ENCODE measurements around the gene LRRC37A3.
"Not testable (repeated sequence)": the region's sequence is repeated elsewhere in the genome, so short reads cannot be mapped to it uniquely, and the experiment has no call there.

LRRC37A3 gene

DNA sequence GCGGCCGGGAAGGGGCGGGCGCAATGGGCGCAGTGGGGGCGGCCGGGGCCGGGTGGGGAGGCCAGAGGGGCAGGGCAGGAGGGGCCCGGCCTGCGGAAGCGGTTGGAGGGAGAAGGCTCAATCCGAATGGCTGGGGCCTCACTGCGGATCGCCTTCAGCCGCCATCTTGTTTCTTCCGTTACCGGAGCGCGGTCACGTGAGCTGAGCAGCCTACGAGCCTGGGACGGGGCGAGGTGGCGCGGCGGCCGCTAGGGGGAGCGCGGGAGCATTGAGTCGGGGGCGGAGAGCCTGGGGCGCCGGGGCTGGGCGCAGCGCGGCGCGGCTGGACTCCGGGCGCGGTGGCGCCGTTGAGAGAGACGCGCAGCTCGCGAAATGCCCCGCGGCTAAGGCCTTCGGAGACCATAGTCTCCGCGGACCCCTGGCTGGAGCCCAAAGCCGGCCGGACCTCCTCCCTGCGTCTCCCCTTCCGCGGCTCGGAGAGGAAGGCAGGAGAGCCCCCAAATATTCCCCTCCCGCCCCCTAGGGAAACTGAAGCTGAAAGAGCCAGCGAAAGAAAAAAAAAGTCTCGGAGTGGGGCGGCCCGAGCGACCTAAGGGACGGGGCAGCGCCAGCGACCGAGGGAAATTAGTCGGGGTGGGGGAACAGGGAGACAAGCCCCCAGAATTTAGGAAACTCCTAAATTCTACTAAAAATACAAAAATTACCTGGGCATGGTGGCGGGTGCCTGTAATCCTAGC is at the start of gene LRRC37A3:
Gene LRRC37A3, minus strand, starts transcription at position 190 of the 737 bp plus-strand sequence. CDS start 22,221 bp downstream, outside the sequence.
- peak; percentile 83 for DNase-seq

- peak; percentile 60 to 76 for DNase-seq
Measured at GRCh38 chr17:64965873-64966287, 46.6 kb upstream of the LRRC37A3 start.

DNA sequence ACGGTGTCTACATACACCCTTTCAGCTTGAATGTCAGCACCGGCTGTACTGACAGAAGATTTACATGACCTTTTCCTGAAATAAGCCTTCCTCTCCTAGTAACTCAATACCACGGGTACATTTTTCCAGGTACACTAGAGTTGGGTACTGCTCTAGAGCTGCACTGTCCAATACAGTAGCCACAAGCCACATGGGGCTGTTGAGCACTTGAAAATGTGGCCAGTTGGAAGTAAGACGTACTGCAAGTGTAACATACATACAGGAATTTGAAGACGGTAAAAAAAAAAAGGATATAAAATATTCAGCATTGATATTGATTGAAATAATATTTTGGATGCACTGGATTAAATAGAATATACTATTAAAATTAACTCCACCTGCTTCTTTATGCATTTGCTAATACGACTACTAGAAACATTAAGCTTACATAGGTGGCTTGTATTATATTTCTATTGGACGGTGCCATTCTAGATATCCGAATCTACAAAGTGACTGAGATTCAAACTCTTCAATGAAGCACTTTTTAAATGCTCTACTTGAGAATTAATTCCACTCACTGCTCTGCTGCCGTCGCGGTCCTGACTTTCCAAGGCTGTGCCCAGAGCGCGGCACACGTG is 46.1 kb upstream of the LRRC37A3 start:
- DNase-seq = peak; percentile 30 to 39

GRCh38 chr17:64964796-64965195 is 45.5 kb upstream of the LRRC37A3 start:
- no peak for DNase-seq

- DNase-seq = peak; percentile 11 to 25
Measured at GRCh38 chr17:64963814-64964213, 44.5 kb upstream of the LRRC37A3 start.

GRCh38 chr17:64961563-64962378 is 42.5 kb upstream of the LRRC37A3 start:
- peak; percentile 86 to 88 for DNase-seq

DNA sequence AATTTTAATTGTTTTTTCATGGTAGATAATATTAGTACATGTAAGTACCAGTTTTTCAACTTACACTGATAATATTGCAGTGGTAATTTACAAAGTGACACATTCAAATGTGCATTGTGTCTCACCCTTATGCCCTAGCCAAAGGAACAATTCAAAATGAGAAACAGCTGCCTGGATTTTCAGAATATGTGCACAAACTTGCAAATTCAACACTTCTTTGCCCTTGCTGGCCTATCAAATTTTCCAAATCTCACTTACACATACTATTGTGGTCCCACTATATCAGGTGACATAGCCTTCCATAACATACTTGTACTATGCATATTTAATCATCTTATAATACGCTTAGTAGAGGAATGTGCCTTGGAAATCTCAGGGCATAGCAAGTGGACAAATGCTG is 32.6 kb upstream of the LRRC37A3 start:
- no peak for DNase-seq

DNA sequence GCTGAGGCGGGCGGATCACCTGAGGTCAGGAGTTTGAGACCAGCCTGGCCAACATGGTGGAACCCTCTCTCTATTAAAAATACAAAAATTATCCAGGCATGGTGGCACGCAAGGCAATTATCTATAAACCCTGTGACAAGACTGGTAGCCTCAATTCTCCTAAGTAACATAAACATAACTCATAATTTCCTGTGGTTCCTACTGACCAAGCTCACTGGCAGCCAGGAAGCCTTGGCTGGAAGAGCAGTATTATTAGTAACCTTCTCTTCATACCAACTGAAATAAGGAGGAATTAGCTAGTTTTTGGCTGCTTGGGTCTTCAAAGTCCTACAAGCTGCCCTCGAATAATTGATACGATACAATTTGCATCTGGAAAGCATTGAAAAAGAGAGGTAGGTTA is 31.6 kb upstream of the LRRC37A3 start:
- no peak for DNase-seq

GRCh38 chr17:64947152-64947551 is 27.9 kb upstream of the LRRC37A3 start:
- no peak for DNase-seq

- no peak for DNase-seq
Measured at GRCh38 chr17:64941761-64942160, 22.5 kb upstream of the LRRC37A3 start.

- DNase-seq = no peak
Measured at GRCh38 chr17:64941045-64941444, 21.8 kb upstream of the LRRC37A3 start.

DNA sequence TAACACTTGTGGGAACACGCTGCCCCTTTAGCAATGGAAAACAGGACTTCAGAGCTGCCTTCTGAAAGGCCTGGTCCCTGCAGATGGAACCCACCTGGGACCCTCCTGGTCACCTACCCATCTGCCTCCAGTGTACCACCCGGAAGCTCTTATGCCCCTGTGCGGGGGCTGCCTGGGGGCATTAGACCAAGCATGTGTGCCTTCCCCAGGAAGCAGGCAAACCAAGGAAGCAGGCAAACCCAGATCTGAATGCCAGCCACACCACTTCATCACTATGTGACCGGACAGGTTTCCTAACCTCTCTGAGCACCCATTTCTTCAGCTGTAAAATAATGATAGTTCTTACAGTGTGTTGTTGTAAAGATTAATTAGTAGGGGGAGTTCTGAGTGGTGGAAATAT is 20.8 kb upstream of the LRRC37A3 start:
- DNase-seq = no peak

DNA sequence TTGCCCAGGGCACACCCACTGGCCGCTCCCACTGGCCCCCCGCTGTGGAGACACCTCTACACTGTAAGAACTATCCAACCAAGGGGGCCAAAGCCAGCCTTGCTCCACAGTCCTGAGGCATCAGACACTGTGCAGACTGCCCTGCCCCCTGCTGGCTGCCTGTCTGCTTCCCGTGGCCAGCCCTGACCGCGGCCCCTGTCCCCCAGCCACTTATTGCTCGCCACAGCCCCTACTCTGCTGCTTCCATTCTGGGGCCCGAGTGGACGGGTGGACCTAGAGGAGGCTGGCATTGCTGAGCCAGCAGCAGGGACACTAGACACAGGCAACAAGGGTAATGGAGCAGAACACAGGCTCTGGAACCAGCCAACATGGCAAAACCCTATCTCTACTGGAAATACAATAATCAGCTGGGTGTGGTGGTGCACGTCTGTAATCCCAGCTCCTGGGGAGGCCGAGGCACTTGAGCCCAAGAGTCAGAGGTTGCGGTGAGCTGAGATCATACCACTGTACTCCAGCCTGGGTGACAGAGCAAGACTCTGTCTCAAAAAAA is 19.7 kb upstream of the LRRC37A3 start:
- DNase-seq = peak; percentile 43 to 51

GRCh38 chr17:64938290-64938689 is 19.0 kb upstream of the LRRC37A3 start:
- no peak for DNase-seq

- DNase-seq = no peak
Measured at GRCh38 chr17:64936117-64936516, 16.8 kb upstream of the LRRC37A3 start.

DNA sequence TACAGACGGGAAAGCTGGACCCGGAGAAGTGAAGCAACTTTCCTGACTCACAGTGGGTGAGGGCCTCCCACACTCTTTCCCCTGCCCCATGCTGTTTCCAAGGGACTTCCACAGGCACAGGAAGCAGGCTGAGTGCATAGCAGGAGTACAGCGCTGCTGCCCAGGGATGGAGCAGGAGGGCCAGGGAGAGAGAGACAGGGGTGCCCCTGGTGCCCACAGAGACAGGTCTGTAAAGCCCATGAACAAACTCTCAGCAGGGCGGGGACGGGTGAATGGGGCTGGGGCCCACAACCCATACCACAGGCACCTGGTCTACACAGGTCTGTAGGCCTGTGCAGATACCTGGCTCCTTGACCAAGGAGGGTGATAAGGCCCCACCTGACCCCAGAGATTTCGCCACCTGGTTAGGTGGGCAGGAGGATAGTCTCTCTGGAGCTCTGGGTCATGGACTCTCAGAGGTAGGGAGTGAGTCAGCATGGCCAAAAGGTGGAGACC is 15.1 kb upstream of the LRRC37A3 start:
- DNase-seq = not testable (repeated sequence)

GRCh38 chr17:64932850-64933249 is 13.6 kb upstream of the LRRC37A3 start:
- not testable (repeated sequence) for DNase-seq

DNA sequence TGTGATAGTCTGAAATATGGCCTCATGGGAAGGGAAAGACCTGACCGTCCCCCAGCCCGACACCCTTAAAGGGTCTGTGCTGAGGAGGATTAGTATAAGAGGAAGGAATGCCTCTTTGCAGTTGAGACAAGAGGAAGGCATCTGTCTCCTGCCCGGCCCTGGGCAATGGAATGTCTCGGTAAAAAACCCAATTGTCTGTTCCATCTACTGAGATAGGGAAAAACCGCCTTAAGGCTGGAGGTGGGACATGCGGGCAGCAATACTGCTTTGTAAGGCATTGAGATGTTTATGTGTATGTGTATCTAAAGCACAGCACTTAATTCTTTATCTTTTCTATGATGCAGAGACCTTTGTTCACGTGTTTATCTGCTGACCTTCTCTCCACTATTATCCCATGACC is 11.1 kb upstream of the LRRC37A3 start:
- not testable (repeated sequence) for DNase-seq

GRCh38 chr17:64929419-64930209 is 10.3 kb upstream of the LRRC37A3 start:
- DNase-seq = not testable (repeated sequence)

GRCh38 chr17:64928701-64929100 is 9.4 kb upstream of the LRRC37A3 start:
- DNase-seq = not testable (repeated sequence)

DNA sequence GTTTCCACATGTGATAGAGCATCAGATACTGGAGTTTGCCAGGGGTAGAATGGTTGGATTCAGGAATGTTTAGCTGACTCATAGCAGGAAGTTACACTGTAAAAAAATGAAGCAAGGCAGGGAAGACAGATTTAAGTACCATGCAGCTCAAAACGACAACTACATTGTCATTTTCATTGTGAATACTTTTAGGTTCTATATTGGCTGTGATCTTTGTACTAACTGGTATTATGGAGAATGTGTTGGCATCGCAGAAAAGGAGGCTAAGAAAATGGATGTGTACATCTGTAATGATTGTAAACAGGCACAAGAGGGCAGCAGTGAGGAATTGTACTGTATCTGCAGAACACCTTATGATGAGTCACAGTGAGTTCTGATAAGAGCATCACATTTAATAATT is 8.2 kb upstream of the LRRC37A3 start:
- peak; percentile 69 to 73 for DNase-seq

GRCh38 chr17:64926430-64926829 is 7.2 kb upstream of the LRRC37A3 start:
- DNase-seq = not testable (repeated sequence)

Data from AML-193 (cell line).